Body of pancreas (tissue), 4 donors: Measurements from ENCODE around the gene MROH2A. TPM values are rescaled to one million over a fixed set of nuclear protein-coding genes. Genes with fewer than 3 reads are reported as not detected.

ENCODE experiments used
- ATAC-seq: fragments of 150-250 bp; one replicate; pipeline ENCODE4 v1.9.1; 2016
- DNase-seq, 4 donors: peaks; one replicate each; pipeline ENCODE4 v3.0.0-alpha.2; 2019
- H3K27ac ChIP-seq, 4 donors: fragments of 200-600 bp; sonication (generic); 1 replicate in 3 of 4; 2 replicates in 1 of 4; pipeline versions ENCODE4 v1.5.1 to v1.6.1; 2016 to 2019; ENCODE audit warnings: mild to moderate bottlenecking in 1 of 4, mixed read lengths in 1 of 4, moderate library complexity in 1 of 4
- H3K27me3 ChIP-seq, 2 donors: fragments of 200-600 bp; sonication (generic); one replicate each; pipeline ENCODE4 v1.6.0; 2016; ENCODE audit warnings: mild to moderate bottlenecking in 1 of 2
- H3K36me3 ChIP-seq, 2 donors: fragments of 200-600 bp; sonication (generic); replicated peaks in 1 of 2; 2 replicates each; pipeline ENCODE4 v1.5.1; 2016; ENCODE audit warnings: low read depth in 2 of 2; ENCODE audit not compliant: insufficient read depth in 1 of 2
- H3K4me1 ChIP-seq: fragments of 200-600 bp; sonication (generic); one replicate; pipeline ENCODE4 v1.6.0; 2016
- H3K4me3 ChIP-seq, 2 donors: fragments of 200-600 bp; sonication (generic); 1 replicate in 1 of 2; 2 replicates in 1 of 2; pipeline ENCODE4 v1.5.1; 2016 to 2019
- H3K9me3 ChIP-seq, 3 donors: fragments of 200-600 bp; sonication (generic); 1 replicate in 2 of 3; 2 replicates in 1 of 3; pipeline ENCODE4 v1.5.1; 2016
- POLR2A ChIP-seq, 3 donors: fragments of 450-650 bp; IDR thresholded peaks; one replicate each; pipeline ENCODE4 v1.6.1; 2016; ENCODE audit warnings: antibody characterized with exemption in 3 of 3, mild to moderate bottlenecking in 2 of 3
- WGBS, 2 donors: methylation state at CpG; one replicate each; pipeline ENCODE4 v1.1.5; 2017; 5-methylcytosine and 5-hydroxymethylcytosine counted together
- intact Hi-C: fragments of 100-400 bp; cut with DNase I; formaldehyde crosslinking; loops from one replicate; pipeline ENCODE4 v1.15.1; 2023
- total RNA-seq, 2 donors: library from RNA; depleted of rRNA; stranded (reverse); fragments of >200 nt; gene quantifications; one replicate each; pipeline ENCODE4 v1.1.0, GENCODE V29; 2016
- TF ChIP-seq, protein P1 (sequence below), 7 experiments: fragments of 450-650 bp in 4 of 7; fragments of 200-600 bp in 3 of 7; sonication (generic) in 3 of 7; IDR thresholded peaks; one replicate each; pipeline ENCODE4 v1.5.1; 2016 to 2019; ENCODE audit warnings: antibody characterized with exemption in 7 of 7

Gene MROH2A
- total RNA-seq, 2 donors from 2014 or later = not detected

DNA sequence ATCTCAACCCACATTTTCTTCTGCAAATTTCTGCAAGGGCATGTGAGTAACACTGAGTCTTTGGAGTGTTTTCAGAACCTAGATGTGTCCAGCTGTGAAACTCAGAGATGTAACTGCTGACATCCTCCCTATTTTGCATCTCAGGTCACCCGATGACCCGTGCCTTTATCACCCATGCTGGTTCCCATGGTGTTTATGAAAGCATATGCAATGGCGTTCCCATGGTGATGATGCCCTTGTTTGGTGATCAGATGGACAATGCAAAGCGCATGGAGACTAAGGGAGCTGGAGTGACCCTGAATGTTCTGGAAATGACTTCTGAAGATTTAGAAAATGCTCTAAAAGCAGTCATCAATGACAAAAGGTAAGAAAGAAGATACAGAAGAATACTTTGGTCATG lies 10.1 kb upstream of the MROH2A start:
- Histone ChIP-seq H3K4me1 (no peaks in the 10 kb centered on the region), H3K9me3 (no peaks in the 10 kb centered on the region), H3K36me3 (no peaks in the 10 kb centered on the region), H3K27me3 (no peaks in the 10 kb centered on the region), H3K4me3 (no peak overlapping the region), H3K27ac (no peak overlapping the region)
- 59 to 76% methylated on average over 4 of the region's 4 CpGs for WGBS, 2 donors
- intact Hi-C loops = no loop called here
- no peak for TF ChIP-seq POLR2A (IDR thresholded peaks at IDR 0.05)
- DNase-seq (no peak), ATAC-seq (no peak)

DNA sequence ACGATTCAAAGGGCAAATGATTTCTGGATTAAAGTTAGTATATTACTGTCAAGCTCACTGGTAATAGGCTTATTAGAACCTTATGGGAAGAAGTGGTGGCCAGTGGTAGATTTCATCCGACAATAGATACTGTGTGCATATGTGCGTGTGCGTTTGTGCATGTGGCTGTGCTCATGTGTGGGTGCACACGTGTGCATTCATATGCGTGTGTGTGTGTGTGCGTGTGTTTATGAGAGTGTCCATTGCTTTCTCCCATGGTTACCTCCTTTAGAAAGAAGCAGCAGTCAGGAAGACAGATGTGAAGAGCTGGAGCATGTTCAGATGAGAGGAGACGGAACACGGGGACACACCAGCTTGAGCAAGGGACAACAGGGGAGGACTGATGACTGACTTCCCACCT lies 8.9 kb upstream of the MROH2A start:
- 80% methylated on average over 9 of the region's 9 CpGs for WGBS, 2 donors
- H3K9me3 ChIP-seq = no peaks in the 10 kb centered on the region

GRCh38 chr2:233772153-233772552 lies 6.0 kb upstream of the MROH2A start:
- no peaks in the 10 kb centered on the region for H3K36me3 ChIP-seq
- no peak for ATAC-seq
- DNase-seq = no peak

More for the DNA sequence above, 8.9 kb upstream of the MROH2A start:
- Histone ChIP-seq H3K27ac (no peak overlapping the region), H3K4me1 (no peaks in the 10 kb centered on the region), H3K4me3 (no peak overlapping the region), H3K36me3 (no peaks in the 10 kb centered on the region), H3K27me3 (no peaks in the 10 kb centered on the region)
- intact Hi-C loops = no loop called here
- TF ChIP-seq, protein P1, sequence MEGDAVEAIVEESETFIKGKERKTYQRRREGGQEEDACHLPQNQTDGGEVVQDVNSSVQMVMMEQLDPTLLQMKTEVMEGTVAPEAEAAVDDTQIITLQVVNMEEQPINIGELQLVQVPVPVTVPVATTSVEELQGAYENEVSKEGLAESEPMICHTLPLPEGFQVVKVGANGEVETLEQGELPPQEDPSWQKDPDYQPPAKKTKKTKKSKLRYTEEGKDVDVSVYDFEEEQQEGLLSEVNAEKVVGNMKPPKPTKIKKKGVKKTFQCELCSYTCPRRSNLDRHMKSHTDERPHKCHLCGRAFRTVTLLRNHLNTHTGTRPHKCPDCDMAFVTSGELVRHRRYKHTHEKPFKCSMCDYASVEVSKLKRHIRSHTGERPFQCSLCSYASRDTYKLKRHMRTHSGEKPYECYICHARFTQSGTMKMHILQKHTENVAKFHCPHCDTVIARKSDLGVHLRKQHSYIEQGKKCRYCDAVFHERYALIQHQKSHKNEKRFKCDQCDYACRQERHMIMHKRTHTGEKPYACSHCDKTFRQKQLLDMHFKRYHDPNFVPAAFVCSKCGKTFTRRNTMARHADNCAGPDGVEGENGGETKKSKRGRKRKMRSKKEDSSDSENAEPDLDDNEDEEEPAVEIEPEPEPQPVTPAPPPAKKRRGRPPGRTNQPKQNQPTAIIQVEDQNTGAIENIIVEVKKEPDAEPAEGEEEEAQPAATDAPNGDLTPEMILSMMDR (IDR thresholded peaks at IDR 0.05) = no peak
- no peak for TF ChIP-seq POLR2A (IDR thresholded peaks at IDR 0.05)
- no peak for ATAC-seq
- no peak for DNase-seq

GRCh38 chr2:233772583-233772982 lies 5.5 kb upstream of the MROH2A start:
- ATAC-seq = no peak
- TF ChIP-seq, protein P1 (IDR thresholded peaks at IDR 0.05) = no peak
- TF ChIP-seq POLR2A (IDR thresholded peaks at IDR 0.05) = no peak
- Histone ChIP-seq H3K27me3 (no peaks in the 10 kb centered on the region), H3K27ac (no peak overlapping the region), H3K36me3 (no peaks in the 10 kb centered on the region), H3K9me3 (peaks cover 0 to 19% (median 0%) of the 10 kb centered on the region in 3 donors), H3K4me3 (no peak overlapping the region), H3K4me1 (no peaks in the 10 kb centered on the region)
- DNase-seq = no peak
- intact Hi-C loops = no loop called here
- 40 to 49% methylated on average over 5 of the region's 5 CpGs for WGBS, 2 donors

More at GRCh38 chr2:233772153-233772552, 6.0 kb upstream of the MROH2A start:
- TF ChIP-seq, protein P1 (IDR thresholded peaks at IDR 0.05) = no peak
- TF ChIP-seq POLR2A (IDR thresholded peaks at IDR 0.05) = no peak
- intact Hi-C loops = no loop called here
- no peak overlapping the region for H3K4me3 ChIP-seq
- H3K4me1 ChIP-seq = no peaks in the 10 kb centered on the region
- H3K27me3 ChIP-seq = no peaks in the 10 kb centered on the region
- 73 to 78% methylated on average over 16 of the region's 16 CpGs for WGBS, 2 donors
- H3K27ac ChIP-seq = no peak overlapping the region
- H3K9me3 ChIP-seq = peaks cover 0 to 14% (median 0%) of the 10 kb centered on the region in 3 donors

GRCh38 chr2:233773854-233774253 lies 4.3 kb upstream of the MROH2A start:
- WGBS, 2 donors = 79 to 83% methylated on average over 5 of the region's 5 CpGs
- Histone ChIP-seq H3K4me1 (no peaks in the 10 kb centered on the region), H3K27ac (no peak overlapping the region), H3K4me3 (no peak overlapping the region), H3K9me3 (peaks cover 0 to 21% (median 0%) of the 10 kb centered on the region in 3 donors), H3K27me3 (no peaks in the 10 kb centered on the region), H3K36me3 (no peaks in the 10 kb centered on the region)
- DNase-seq (no peak), ATAC-seq (no peak)
- intact Hi-C loops = no loop called here
- TF ChIP-seq, protein P1 (IDR thresholded peaks at IDR 0.05) = no peak
- TF ChIP-seq POLR2A (IDR thresholded peaks at IDR 0.05) = no peak
